GM12873 (cell line): ENCODE measurements around the gene PTPRS.

Experiments
- TF ChIP-seq, protein P1 (sequence below): IDR thresholded peaks from 2 replicates; pipeline ENCODE4 v1.5.1; 2012; ENCODE audit warnings: low read depth, mild to moderate bottlenecking, moderate library complexity, low read length, control low read depth; ENCODE audit not compliant: insufficient read depth; ENCODE audit errors: missing control alignments

PTPRS gene

DNA sequence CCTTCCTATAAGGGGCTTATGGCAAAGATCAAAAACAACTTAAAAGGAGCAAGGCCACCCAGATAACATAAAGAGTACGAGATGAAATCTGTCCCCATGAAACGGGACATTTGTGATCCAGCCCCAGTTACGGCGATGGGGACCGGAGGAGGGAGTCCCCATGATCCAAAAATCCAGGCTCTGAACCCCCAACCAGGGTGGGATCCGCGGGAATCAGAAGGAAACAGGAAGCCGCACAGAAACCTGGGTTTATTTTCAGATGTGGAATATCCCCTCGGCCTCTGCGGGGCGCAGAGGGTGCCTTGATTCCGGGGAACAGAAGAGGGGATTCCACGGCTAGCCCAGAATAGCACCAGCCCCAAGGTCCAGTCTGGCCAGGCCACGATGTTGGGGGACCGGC, 5.0 kb downstream of the PTPRS start:
- TF ChIP-seq, protein P1, sequence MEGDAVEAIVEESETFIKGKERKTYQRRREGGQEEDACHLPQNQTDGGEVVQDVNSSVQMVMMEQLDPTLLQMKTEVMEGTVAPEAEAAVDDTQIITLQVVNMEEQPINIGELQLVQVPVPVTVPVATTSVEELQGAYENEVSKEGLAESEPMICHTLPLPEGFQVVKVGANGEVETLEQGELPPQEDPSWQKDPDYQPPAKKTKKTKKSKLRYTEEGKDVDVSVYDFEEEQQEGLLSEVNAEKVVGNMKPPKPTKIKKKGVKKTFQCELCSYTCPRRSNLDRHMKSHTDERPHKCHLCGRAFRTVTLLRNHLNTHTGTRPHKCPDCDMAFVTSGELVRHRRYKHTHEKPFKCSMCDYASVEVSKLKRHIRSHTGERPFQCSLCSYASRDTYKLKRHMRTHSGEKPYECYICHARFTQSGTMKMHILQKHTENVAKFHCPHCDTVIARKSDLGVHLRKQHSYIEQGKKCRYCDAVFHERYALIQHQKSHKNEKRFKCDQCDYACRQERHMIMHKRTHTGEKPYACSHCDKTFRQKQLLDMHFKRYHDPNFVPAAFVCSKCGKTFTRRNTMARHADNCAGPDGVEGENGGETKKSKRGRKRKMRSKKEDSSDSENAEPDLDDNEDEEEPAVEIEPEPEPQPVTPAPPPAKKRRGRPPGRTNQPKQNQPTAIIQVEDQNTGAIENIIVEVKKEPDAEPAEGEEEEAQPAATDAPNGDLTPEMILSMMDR, result no peak

DNA sequence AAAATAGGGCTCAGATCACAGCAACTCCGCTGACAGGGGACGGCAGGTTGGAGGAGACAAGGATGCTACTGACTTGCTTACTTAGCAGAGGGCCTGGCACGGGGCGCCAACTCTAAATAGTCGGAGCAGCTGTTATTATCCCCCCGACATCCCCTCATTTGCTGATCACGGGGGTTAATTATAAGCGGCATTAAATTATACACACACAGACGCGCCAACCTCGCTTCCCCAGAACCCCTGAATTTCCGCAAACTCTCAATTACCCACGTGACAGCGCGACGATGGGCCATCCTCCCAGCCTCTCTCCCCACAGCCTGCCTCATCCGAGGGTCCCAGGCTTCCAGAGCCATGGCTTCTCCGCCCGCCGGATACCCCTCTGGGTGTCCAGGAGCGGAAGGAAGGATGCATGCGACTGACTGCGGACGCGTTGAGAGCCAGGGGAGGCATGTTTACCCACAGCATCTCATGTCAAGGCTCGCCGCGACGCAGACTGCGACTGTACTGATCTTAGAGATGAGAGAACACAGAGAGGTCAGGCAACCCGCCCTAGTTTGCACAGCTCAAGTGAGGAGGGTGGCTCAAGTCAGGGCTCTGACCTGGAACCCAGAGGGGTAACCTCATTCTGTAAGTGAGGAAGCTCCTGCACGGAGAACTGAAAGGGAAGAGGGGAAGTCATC, 5.7 kb downstream of the PTPRS start:
- TF ChIP-seq, protein P1, result no peak

DNA sequence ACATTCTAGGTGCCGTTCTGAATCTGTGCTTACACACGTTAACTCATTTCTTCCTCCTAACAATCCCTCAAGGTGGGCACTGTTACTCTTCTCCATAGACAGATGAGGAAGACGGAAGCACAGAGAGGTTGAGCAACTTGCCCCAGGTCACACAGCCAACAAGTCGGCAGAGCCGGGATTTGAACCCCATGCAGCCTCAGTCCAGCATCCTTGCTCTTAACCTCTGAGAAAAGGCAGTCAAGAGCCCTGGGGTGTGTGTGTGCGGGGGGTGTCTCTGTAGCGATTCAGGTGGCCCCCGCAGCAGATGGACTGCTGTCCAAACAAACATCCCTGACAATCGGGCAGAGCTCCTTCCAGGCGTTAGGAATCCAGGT, 6.3 kb downstream of the PTPRS start:
- TF ChIP-seq, protein P1, result no peak

DNA sequence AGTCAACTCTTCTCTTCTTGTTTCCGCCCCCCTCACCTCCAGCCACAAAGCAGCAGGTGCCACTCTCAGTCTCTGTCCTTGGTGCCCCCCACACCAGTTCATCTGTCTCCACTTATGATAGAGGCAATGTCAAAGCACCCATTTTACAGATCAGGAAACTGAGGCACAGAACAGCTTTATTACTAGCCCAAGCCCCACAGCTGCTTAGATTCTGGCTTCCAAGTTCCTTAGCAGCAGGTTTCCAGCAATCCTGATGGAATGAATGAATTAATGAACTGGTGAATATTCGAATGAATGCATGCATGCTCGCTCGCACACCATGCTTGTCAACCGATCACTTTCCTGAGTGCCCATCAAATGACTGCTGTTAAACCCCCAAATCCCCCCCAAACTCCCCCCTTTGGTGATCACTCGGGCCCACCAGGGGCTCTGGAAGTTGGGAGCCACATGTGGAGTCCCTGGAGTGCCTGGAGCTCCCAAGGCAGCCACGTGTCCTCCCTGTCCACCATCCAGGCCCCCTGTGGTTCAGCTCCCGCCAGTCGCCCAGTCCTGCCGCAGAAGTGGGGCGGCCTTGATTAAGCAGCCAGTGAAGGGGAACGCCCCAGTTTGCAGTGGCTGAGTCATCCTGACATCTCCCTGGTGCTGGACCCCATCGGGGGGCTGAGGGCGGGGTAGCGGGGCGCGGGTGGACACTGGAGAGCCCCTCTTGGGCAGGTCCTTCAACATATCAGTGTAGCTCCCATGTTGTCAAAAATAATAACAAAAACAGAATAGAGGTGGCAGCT, 6.8 kb downstream of the PTPRS start:
- TF ChIP-seq, protein P1, result no peak

DNA sequence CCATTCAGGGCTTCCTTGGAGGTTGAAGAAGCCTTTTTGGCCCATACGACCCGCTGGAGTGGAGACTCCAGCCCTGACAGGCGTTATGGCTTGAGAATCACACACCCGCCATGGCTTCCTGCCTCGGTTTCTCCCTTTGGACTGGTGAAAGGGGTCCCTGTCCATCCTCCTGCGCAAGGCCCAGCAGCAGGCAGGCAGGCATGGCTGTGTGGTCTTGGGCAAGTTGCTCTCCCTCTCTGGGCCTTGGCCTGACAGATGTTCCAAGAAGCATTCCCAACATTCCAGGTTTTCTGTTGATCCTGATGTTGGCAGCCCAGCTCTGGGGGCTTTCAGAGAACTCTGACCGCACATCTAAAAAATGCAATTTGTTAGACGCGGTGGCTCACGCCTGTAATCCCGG, 8.1 kb downstream of the PTPRS start:
- TF ChIP-seq, protein P1, result no peak

DNA sequence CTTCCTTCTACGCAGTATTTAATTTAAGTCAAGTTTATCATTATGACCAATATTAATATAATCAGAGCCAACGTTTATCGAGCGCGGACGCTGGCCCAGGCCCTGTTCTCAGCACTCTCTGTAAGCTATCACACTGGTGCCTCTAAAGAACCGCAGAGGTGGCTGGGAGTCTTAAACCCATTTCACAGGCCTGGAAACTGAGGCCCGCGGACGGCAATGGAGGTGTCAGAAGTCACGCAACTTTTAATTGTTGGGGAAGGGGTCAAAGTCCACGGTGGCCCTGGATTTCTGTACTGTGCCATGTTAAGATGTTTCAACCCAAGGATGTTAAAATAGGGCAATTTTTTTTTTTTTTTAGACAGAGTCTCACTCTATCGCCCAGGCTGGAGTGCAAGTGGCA, 8.8 kb downstream of the PTPRS start:
- TF ChIP-seq, protein P1, result no peak

DNA sequence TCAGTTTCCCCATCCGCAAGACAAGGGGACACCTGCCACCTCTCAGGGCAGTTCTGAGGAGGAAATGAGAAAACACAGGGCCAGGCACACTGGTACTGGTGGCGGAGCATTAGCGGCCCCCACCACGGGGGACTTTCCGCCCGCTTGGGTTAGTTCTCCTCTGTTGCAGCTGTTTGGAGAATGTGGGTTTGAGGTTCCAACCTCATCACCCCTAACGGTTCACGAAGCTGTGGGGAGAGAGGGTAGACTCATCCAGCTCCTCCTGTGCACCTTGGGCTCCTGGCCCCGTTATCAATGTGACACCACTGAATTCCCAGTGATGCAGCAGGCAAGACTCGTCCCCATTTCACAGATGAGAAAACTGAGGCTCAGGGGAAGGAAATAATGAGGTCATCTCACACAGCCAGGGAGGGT, 10.3 kb downstream of the PTPRS start:
- TF ChIP-seq, protein P1, result no peak
